ENCODE data around the gene SEPTIN3.

The SEPTIN3 gene

DNA sequence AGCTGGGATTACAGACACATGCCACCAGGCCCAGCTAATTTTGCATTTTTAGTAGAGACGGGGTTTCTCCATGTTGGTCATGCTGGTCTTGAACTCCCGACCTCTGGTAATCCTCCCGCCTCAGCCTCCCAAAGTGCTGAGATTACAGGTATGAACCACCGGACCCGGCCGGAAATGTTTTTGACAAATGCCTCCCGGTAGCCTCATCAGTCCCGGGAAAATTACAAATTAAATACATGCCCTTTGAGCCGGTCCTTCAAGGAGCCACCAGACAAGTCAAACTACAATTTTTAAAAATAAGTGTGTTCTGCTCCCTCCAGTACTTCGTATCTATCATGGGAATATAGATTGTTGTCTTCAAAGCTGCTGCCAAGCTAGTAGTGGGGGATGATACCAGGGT is 46.9 kb downstream of the SEPTIN3 start:
- no peak for DNase-seq (ENCODE audit: low read depth in 2 of 2)

DNA sequence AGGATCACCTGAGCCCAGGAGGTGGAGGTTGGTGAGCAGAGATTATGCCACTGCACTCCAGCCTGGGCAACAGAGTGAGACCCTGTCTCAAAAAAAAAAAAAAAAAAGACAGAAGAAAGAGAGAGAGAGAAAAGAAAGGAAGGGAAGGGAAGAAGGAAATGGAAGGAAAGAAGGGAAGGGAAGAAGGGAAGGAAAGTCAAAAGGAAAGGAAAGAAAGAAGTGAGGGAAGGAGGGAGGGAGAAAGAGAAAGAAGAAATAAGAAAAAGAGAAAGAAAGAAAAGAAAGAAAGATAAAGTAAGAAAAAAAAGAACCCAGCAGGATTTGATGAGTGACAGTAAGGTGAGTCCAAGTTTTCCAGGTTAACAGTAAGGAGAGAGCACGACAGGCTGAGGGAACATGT is 49.0 kb downstream of the SEPTIN3 start:
- DNase-seq (ENCODE audit: low read depth in 2 of 2): no peak

All from stimulated activated CD8-positive, alpha-beta memory T cell treated with anti-CD3 and anti-CD28 coated beads, Interleukin-2, amount 100 ng/mL, for 1 hour (primary cell).